ENCODE measurements around the gene FRMD4A.

The FRMD4A gene

GRCh38 chr10:13637303-13637856 lies 693.3 kb downstream of the FRMD4A start:
- no peak for DNase-seq (ENCODE audit: low read depth)

DNA sequence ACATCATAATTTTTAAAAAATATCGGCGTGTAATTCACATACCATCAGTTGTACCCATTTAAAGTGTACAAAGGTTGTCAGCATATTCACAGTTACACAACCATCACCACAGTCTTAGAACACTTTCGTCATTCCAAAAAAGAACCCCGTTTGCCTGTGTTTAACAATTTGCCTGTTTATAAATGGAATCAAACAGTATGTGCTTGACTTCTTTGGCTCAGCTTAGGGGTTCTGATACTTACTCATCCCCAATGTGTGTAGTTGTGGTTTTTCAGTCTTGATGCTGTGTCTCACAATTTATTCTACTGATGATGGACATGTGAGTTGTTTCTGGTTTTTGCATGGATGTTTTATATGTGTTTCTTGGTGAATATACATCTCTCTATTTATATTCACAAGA lies 693.9 kb downstream of the FRMD4A start:
- DNase-seq (ENCODE audit: low read depth), result no peak

DNA sequence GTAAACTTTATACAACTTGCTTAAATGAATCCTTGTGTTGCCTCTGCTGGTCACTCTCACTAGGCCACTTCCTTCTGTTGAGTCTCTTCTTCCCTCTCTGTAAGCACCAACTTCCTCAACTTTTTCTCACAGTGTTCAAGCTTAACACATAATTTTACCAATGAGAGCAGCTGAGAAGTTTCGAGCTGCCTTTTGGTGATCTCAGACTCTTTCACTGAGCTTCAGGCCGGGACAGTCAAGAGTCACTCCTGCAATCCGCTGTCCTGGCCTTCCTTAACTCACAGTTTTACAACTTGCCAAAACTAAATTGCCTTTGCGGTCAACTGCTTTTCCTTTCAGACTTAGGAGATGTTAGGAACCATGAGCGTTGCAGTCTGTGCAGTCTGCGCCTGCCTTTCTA lies 696.5 kb downstream of the FRMD4A start:
- peak; percentile 71 for DNase-seq (ENCODE audit: low read depth)

GRCh38 chr10:13633689-13634088 lies 697.0 kb downstream of the FRMD4A start:
- DNase-seq (ENCODE audit: low read depth), result peak; percentile 85

DNA sequence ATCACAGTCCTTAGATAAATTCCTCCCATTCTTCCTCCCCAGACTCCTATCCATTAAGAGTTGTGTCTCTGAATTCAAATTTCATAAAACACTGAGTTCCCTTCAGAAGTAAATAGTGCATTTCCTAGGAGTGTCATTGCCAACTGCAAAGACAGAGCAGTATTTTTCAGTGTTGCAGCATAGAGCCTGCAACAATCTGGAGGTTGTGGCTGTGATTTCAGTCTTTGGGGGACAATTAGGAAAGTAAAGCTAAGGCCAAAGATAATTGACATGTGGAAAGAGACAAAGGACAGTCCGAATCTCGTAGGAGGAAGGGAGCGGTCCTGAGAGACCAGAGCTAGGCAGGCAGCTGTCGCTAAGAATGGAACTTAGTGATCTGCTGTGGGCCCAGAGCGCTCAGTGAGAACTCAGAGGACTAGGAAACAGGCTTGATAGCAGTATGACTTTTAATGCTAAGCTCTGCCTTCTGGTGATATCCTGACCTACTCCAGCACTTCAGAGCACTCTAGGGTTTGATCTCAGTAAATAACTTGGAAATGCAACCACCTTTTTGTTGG lies 697.8 kb downstream of the FRMD4A start:
- no peak for DNase-seq (ENCODE audit: low read depth)

DNA sequence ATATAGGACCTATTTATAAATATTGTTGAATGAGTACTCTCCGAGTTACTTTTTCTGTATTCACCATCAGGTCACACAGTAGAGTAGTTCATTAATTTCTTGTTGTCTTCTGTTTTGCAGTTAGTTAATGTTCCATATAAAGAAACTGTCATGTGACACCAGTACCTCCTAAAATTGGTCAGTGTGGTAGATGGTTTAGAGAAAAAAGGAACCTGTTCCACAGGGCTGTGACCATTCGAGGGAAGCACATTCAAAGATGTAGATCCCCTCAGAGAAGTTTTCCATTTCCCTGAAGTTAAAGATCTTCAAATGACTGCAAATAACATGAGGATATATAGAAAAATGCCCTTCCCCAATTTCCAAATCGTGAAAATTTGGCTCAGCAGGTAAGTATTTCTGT lies 698.3 kb downstream of the FRMD4A start:
- no peak for DNase-seq (ENCODE audit: low read depth)

DNA sequence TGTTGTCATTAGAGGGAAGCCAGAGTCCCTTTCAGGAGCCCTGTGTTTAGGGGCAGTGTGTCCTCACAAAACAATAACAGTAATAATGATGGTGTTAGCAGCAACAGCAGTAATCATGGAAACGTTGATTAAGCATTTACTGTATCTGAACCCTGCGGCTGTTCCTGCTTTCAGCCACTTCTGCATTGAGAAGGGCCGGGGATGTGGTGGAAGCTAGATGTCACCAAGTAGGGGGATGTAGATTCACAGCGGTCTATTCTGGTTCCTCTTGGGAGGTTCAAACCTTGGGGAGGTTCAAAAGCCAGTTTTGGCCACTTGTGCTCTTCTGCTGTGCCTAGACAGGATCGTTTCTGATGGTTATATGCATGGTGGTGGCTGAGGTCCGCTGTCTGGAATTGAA lies 699.1 kb downstream of the FRMD4A start:
- no peak for DNase-seq (ENCODE audit: low read depth)

DNA sequence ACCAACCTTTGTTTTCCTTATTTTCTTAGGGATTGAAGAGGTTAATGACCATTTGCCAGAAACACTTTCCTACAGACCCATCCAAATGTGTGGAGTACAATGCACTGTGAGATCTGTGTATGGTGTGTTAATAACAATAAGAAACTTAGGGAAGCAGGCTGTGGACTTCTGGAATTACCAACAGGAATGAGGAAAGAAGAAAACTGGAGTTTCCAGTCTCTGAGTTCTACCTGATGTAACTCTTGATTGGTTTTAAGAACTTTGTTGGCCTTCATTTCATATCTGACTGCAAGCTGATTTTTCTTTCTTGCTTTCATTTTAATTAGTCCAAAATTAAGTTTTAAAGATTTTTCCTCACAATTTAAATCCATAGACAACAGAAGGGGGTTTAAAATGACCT lies 700.5 kb downstream of the FRMD4A start:
- DNase-seq (ENCODE audit: low read depth), result no peak

GRCh38 chr10:13629116-13629515 lies 701.6 kb downstream of the FRMD4A start:
- DNase-seq (ENCODE audit: low read depth), result no peak

GRCh38 chr10:13628661-13629060 lies 702.1 kb downstream of the FRMD4A start:
- no peak for DNase-seq (ENCODE audit: low read depth)

- no peak for DNase-seq (ENCODE audit: low read depth)
Observed at GRCh38 chr10:13627459-13628310, 703.0 kb downstream of the FRMD4A start.

GRCh38 chr10:13624630-13625029 lies 706.1 kb downstream of the FRMD4A start:
- no peak for DNase-seq (ENCODE audit: low read depth)

- DNase-seq (ENCODE audit: low read depth), result no peak
Observed at GRCh38 chr10:13621931-13622330, 708.8 kb downstream of the FRMD4A start.

DNA sequence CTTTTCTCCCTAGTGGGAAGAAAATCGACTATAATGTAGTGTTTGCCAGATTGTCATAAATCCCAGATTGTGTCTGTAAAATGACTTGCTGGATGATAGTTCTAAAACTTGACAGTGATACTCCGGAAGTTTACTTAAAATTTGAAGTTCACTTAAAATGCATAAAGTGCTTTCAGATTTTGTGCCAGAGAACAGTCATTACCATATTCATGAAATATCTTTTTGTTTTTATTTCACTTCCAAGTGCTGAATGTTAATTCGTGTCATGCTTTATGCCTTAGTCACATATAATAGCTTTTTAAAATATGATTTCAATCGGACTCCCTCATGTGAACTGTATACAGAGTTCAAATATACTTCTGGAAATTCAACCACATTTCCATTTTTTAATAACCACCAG lies 713.6 kb downstream of the FRMD4A start:
- DNase-seq (ENCODE audit: low read depth), result peak; percentile 23

DNA sequence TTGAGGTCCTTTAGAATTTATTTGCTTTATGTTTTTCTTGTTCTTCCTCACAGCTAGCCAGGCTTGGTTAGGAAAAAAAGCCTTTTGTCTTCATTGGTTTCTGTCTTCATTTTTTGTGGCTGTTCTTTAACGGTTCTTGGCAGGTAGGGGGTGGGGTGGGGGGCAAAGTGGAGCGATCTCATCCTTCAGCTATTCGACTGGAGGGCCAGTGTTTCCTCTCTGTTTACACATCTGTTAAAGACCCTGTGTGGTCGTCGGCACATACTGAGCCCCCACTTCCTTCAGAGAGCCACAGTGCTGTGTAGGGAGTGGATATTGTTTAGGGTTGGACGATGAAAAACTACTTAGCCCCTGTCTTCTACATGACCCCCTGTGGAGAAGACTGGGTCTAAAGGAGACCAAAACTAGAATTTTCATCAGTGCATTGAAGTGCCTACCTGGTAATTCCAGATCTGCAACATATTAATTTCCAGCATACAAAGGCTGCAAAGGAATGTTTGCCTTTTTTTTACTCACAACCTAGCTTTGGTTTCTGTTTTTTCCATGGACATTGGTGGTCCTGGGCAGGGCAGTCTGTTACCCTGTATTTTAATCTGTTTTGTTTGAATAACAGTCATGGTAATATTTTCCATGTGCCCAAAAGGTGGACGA lies 714.9 kb downstream of the FRMD4A start:
- no peak for DNase-seq (ENCODE audit: low read depth)

- no peak for DNase-seq (ENCODE audit: low read depth)
Observed at GRCh38 chr10:13614530-13615332, 716.0 kb downstream of the FRMD4A start.

GRCh38 chr10:13613519-13613918 lies 717.2 kb downstream of the FRMD4A start:
- peak; percentile 35 for DNase-seq (ENCODE audit: low read depth)

- DNase-seq (ENCODE audit: low read depth), result no peak
Observed at GRCh38 chr10:13612654-13613373, 717.9 kb downstream of the FRMD4A start.

GRCh38 chr10:13608246-13608853 lies 722.4 kb downstream of the FRMD4A start:
- DNase-seq (ENCODE audit: low read depth), result no peak

DNA sequence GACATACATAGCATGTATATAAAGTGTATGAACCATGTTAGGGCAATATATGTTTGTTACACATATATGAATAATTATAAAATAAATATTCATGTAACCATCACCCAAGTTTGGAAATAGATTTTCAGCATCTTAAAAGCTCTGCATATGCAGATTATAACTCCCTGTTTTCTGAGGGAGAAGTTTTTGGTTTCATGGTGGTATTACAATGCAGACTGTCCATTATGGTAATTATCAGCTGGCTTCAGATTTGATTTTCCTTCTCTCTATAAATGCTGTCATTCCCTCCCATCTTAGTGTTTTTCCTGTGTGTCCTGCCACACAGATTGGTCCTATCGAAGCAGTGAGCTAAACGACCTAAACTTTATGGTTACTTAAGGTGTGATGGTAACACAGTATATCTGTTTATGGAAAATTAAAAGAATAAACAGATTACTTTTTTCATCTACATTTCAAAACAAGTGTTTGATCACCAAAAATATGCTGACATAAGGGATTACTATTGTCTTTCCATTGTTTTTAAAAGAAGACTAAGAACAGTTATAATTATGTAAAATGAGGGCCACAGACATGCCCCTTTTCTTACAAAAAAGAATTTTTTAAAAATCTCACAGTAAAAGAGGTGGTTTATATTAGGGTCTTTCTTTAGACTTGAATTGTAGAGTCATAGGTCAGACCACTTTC lies 726.2 kb downstream of the FRMD4A start:
- DNase-seq (ENCODE audit: low read depth), result no peak

Data from stromal cell of bone marrow (primary cell).